GM12878 (cell line): ENCODE measurements around the gene PPP1R3C. TPM values are rescaled to one million over a fixed set of nuclear protein-coding genes. Genes with fewer than 3 reads are reported as not detected.

Source experiments
- BCL3 ChIP-seq: IDR thresholded peaks from 2 replicates; pipeline ENCODE4 v1.6.1; 2011; ENCODE audit warnings: borderline replicate concordance, low read depth, mild to moderate bottlenecking, moderate library complexity, low read length; ENCODE audit not compliant: insufficient read depth, poor library complexity, severe bottlenecking
- BHLHE40 ChIP-seq, 2 experiments: fragments of 450-650 bp in 1 of 2; IDR thresholded peaks; 2 replicates each; pipeline ENCODE4 v1.6.1; 2011 to 2017; ENCODE audit warnings: low read depth in 2 of 2, borderline replicate concordance in 1 of 2, improper control_type of control experiment in 1 of 2, low read length in 1 of 2, mild to moderate bottlenecking in 1 of 2
- ESRRA ChIP-seq: IDR thresholded peaks from 2 replicates; pipeline ENCODE4 v1.6.1; 2012; ENCODE audit warnings: mild to moderate bottlenecking, low read length, improper control_type of control experiment
- GABPA ChIP-seq: IDR thresholded peaks from 2 replicates; pipeline ENCODE4 v1.6.1; 2014; ENCODE audit warnings: antibody characterized with exemption, low read depth, mild to moderate bottlenecking, inconsistent platforms
- IRF3 ChIP-seq: fragments of 450-650 bp; IDR thresholded peaks from 2 replicates; pipeline ENCODE4 v1.6.1; 2014; ENCODE audit warnings: mild to moderate bottlenecking
- MEF2A ChIP-seq: IDR thresholded peaks from 2 replicates; pipeline ENCODE4 v1.6.1; 2011; ENCODE audit warnings: low read depth, mild to moderate bottlenecking, low read length, moderate library complexity; ENCODE audit not compliant: insufficient read depth
- PKNOX1 ChIP-seq: fragments of 450-650 bp; IDR thresholded peaks from 2 replicates; pipeline ENCODE4 v1.6.1; 2016; ENCODE audit warnings: mild to moderate bottlenecking
- POLR2A ChIP-seq: IDR thresholded peaks from 2 replicates; pipeline ENCODE4 v1.6.1; 2011; ENCODE audit warnings: low read depth, mild to moderate bottlenecking, low read length
- POLR2AphosphoS5 ChIP-seq: IDR thresholded peaks from 2 replicates; pipeline ENCODE4 v1.6.1; 2011; ENCODE audit warnings: mild to moderate bottlenecking, low read length, inconsistent platforms
- SP1 ChIP-seq: IDR thresholded peaks from one replicate; pipeline ENCODE4 v1.6.1; 2011; ENCODE audit warnings: low read depth, low read length
- SUZ12 ChIP-seq: fragments of 200-600 bp; sonication (generic); IDR thresholded peaks from one replicate; pipeline ENCODE4 v1.6.1; 2018; ENCODE audit warnings: antibody characterized with exemption, mild to moderate bottlenecking; ENCODE audit not compliant: unreplicated experiment
- TAF1 ChIP-seq: IDR thresholded peaks from 2 replicates; pipeline ENCODE4 v1.6.1; 2011; ENCODE audit warnings: mild to moderate bottlenecking, low read depth, low read length, borderline replicate concordance
- polyA plus RNA-seq, 11 experiments: library from polyadenylated mRNA; depleted of rRNA in 4 of 11; unstranded in 6 of 11; stranded (reverse) in 5 of 11; fragments of >200 nt; fragmentation: Nextera tagmentation in 4 of 11; fragmentation: Illumina TruSeq in 1 of 11; extraction: Ambion mirVana in 4 of 11; extraction: Trizol in 1 of 11; gene quantifications; 1 replicate in 1 of 11; 2 replicates in 10 of 11; pipeline versions ENCODE4 v1.2.1 to v1.2.3, GENCODE V29; 2011 to 2016; ENCODE audit warnings: inconsistent platforms in 2 of 11, missing spikeins in 2 of 11, low read depth in 1 of 11
- total RNA-seq, 4 experiments: library from RNA; depleted of rRNA in 3 of 4; stranded (reverse); fragments of >200 nt in 3 of 4; fragmentation: Illumina TruSeq in 1 of 4; extraction: Trizol in 1 of 4; gene quantifications; 2 replicates each; pipeline versions ENCODE4 v1.2.1 to v1.2.3, GENCODE V29; 2013 to 2021

The PPP1R3C gene
- total and polyA plus RNA-seq, 10 of the 15 experiments (the other 5 are each of a cell fraction or from before 2014, with no cell fraction given), result 0.01 to 0.08 (median 0.04) TPM; not detected in 6

DNA sequence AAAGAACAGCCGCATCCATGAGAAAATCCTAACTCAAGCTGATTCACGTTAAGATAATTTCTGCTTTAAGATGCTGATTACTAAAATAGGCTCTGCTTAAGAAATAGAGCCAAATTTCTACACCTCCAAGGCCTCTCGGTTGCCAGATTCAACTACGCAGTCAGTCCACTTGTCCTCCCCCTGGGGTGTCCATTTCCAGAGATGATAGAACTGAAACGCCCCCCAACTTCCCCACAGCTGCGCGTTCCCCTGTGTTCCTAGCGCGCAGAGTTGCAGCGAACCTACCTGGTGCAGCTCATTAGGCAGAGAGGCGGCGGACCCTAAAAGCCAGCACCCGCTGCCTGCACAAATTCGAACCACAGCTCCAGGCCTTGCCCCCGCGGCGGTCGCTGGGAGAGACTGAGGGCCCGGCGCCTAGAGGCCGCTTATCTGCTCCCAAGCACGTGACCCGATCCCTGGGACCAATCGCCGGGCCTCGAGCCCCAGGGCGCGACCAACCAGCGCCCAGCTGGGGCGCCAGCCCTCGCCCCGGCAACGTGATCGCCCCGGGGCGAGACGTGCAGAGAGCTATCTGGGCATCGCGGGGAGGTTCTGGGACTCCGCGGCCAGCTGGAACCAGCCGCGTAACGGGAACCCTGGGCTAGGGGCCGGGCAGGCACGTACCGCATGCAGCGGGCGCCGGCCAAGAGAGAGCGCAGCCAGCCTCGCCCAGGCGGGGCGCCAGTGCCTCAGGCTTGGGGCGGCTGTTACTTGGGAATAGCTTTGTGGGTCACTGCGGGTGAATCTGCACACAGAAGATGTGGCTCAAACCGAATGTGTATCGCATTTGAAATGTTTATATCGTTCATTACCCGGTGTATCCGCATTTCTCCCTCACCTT, at the start of gene PPP1R3C (continued):
- no peak for TF ChIP-seq BCL3
- TF ChIP-seq ESRRA, result no peak
- no peak for TF ChIP-seq MEF2A
- 0 out of 4 replicates have a peak, but pooled peaks of 1 of the 2 experiments have one; percentile 37 for TF ChIP-seq BHLHE40 (IDR thresholded peaks at IDR 0.05; ENCODE audit: borderline replicate concordance in 1 of 2, low read depth in 2 of 2, low read length in 1 of 2)
- no peak for TF ChIP-seq SUZ12
- no peak for TF ChIP-seq IRF3
- TF ChIP-seq POLR2A, result no peak
- TF ChIP-seq PKNOX1, result no peak
- TF ChIP-seq TAF1, result no peak
- TF ChIP-seq SP1, result no peak
- TF ChIP-seq POLR2AphosphoS5, result no peak
- no peak for TF ChIP-seq GABPA
- TF ChIP-seq, all 136 proteins: peak for 3
